Measurements from ENCODE around the gene ADGRF1.

ADGRF1 gene

DNA sequence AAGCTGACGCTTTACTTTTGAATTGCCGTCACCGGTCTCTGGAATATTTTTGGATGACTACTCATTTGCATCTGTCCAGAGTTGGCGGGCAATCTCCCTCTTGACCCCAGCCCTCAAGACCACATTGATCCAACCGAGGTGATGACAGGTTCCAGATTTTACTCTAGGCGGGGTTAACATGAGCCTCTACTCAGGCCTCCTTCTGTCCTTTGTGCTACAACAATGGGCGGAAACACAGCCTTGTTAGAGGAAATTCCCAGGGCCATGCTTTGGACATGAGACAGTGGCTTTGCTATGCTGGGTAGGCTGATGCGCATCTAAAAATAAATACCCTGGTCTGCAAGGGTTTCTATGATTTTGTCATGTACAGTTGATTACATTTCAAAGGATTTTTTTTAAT, 93.4 kb downstream of the ADGRF1 start:
- intact Hi-C loops (cut with DNase I; ENCODE audit: low total_unique reads): no loop called here
- peaks cover 0 to 10% (median 0%) of the 10 kb centered on the region in 4 donors for H3K4me1 ChIP-seq
- TF ChIP-seq, protein P1, sequence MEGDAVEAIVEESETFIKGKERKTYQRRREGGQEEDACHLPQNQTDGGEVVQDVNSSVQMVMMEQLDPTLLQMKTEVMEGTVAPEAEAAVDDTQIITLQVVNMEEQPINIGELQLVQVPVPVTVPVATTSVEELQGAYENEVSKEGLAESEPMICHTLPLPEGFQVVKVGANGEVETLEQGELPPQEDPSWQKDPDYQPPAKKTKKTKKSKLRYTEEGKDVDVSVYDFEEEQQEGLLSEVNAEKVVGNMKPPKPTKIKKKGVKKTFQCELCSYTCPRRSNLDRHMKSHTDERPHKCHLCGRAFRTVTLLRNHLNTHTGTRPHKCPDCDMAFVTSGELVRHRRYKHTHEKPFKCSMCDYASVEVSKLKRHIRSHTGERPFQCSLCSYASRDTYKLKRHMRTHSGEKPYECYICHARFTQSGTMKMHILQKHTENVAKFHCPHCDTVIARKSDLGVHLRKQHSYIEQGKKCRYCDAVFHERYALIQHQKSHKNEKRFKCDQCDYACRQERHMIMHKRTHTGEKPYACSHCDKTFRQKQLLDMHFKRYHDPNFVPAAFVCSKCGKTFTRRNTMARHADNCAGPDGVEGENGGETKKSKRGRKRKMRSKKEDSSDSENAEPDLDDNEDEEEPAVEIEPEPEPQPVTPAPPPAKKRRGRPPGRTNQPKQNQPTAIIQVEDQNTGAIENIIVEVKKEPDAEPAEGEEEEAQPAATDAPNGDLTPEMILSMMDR (IDR thresholded peaks at IDR 0.05): no peak
- H3K36me3 ChIP-seq: no peaks in the 10 kb centered on the region
- H3K9me3 ChIP-seq: no peaks in the 10 kb centered on the region
- no peak for DNase-seq
- H3K27ac ChIP-seq: no peak overlapping the region
- H3K4me3 ChIP-seq: no peak overlapping the region
- H3K27me3 ChIP-seq: no peaks in the 10 kb centered on the region

Measured in tibial artery (tissue), 4 donors.